Fibroblast of peridontal ligament (primary cell): ENCODE measurements around the gene FANCF.
A peak's percentile ranks its signal among the peaks of the same experiment; 100 is the strongest.
"Not testable (repeated sequence)": the region's sequence is repeated elsewhere in the genome, so short reads cannot be mapped to it uniquely, and the experiment has no call there.

Experiments
- DNase-seq: peaks from one replicate; pipeline ENCODE4 v3.0.0-alpha.2; 2010; ENCODE audit errors: extremely low read depth

Gene FANCF

DNA sequence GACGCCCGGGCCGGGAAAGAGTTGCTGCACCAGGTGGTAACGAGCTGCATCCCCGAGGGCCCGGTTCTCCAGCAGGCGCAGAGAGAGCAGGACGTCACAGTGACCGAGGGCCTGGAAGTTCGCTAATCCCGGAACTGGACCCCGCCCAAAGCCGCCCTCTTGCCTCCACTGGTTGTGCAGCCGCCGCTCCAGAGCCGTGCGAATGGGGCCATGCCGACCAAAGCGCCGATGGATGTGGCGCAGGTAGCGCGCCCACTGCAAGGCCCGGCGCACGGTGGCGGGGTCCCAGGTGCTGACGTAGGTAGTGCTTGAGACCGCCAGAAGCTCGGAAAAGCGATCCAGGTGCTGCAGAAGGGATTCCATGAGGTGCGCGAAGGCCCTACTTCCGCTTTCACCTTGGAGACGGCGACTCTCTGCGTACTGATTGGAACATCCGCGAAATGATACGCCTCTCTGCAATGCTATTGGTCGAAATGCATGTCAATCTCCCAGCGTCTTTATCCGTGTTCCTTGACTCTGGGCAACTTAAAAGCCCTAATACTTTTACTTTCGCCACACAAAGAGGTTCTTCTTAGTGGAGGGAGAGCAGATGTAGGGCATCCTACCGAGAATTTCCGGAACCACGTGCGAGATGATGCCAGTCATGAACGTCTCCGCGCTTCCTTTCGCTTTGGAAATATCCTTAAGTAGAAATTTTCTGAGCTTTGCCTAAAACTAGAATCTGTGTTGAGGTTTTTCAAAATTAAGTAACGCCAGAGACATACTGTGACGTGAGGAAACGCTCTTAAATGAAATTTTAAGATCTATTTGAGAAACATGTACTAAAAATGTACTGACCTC, at the start of gene FANCF:
Gene FANCF (minus strand): TSS at position 376 of the 840 bp plus-strand sequence. CDS start 13 bp downstream, at position 363.
- DNase-seq: peak; percentile 100

DNA sequence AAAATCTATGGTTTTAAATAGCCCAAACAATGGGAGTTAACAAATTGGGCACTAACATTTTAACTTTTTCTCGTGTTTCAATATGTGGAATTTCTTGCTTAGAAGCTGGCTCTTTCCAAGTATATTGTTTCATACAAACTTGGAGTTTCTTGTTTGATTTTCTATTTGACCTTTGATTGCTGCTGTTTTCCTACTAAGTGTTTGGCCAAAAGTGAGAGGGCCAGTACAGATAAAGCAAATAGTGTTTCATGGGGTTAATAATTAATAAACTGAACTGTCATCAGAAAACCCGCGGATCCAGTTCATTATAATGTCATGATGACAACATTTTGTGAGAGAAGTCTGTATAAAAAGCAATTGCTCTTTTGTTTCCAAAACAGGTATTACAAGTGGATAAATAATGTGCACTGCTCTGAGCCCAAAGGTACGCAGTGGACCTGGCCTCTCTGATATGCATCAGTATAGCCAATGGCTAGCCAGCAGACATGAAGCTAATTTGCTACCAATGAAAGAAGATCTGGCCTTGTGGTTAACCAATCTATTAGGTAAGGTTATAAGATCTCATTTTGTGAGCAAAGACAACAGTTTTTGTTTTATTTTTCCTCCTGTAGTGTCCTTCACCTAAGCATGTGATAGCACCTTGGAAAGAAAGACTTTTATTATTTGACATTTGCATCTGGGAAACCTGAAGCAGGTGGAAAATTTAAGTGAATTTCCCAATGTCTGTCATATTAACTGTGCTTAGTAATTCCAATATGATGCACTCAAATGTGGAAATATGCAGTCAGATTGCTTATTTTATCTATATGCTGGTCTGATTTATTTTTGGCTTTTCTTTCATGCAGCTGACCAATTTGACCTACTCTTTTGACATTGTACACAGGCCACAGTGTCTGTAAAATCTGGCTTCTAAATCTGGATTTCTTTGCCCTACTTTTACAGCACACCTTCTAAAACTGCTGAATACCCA, 49.1 kb upstream of the FANCF start:
- DNase-seq: no peak

GRCh38 chr11:22671751-22672150, 46.1 kb upstream of the FANCF start:
- no peak for DNase-seq

DNA sequence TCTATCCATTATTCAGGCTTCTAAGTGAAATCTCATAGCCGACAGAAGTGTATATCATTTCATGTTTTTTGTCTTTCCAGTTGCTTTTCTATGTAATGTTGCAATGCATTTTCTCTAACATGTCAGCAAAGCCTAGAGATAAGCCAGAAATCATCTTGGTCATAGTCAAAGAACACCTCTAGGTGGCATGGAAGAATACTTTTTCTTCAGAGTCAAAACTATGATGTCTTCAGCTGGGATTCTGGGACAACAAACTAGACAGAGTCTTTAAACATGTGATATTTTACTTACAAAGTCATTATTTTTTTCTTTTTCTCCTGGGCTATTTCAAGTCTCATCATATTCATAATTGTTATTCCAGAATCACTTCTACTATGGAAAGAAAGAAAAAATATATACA, 45.2 kb upstream of the FANCF start:
- DNase-seq: no peak

- no peak for DNase-seq
Measured at GRCh38 chr11:22669368-22669767, 43.7 kb upstream of the FANCF start.

DNA sequence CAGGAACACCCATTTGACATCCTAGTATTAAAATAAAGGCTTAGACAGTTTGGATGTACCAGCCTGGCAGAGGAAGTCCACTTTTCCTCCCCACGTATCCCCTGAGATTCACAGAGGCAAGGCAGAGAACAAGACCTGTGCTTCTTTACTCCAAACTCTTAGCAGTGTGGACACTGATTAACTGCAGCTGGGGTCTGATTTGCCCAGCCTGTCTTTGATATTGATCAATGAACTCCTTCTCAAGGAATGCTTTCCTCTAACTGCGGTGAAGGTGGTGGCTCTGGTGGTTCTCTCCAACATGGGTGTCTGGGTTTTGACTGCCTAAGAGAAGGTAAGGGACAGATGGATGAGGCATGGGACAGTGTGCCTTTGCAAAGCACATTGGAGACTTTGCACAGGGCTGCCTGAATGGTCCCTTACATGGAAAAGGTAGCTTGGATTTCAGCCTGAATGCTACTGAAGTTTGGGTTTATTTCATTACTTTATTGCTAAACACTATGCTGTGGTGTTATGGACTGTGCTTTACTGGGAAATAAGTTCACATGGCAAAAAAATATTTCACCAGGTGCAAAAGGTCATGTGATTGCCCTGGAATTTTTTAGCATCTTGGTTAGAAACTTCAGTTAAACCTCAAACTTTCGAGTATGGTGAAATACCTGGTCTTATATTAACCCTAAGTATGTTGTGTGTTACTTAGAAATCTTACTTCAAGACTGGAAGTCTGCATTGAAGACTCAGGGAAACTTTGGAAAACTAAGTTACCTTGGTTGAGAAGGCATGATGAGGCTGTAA, 42.6 kb upstream of the FANCF start:
- DNase-seq: no peak

DNA sequence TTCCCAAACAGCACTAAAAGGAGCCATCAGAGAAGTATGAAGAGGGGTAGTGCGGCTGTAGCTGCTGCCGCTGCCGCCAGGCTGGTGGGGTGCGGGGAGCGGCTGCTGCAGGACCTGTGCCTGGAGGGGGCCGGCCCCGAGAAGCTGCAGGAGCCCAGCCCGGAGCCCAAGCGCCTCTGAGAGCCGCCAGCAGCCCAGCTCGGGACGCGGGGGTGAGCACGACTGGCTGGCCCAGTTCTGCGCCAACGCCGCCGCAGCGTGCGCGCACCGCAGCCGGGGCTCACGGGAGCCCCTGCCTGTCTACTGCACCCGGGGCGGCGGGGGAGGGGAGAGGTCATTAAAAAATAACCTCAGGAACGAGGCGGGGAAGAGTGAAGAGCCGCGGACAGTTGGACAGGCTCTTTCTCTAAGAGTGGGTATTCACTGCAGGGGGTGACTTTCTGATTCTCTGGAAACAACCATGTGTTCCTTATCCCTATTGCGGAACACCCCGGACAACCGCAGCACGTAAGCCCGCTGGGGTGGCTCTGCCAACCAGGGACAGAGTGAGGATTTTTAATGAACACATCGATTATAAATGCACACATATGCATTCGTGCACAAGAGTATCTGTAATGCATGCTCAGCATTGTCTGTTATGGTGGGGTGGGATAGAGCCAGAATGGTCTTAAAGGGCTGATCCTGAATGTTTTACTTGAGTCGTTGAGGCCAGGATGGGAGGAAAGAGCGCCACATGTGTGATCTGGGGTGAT, 41.2 kb upstream of the FANCF start:
- no peak for DNase-seq

- DNase-seq: peak; percentile 1
Measured at GRCh38 chr11:22666325-22666687, 40.7 kb upstream of the FANCF start, which contains the start of gene GAS2. TSS of gene GAS2 (plus strand) at chr11:22666611. CDS start at chr11:22674870, 8,259 bp downstream.

DNA sequence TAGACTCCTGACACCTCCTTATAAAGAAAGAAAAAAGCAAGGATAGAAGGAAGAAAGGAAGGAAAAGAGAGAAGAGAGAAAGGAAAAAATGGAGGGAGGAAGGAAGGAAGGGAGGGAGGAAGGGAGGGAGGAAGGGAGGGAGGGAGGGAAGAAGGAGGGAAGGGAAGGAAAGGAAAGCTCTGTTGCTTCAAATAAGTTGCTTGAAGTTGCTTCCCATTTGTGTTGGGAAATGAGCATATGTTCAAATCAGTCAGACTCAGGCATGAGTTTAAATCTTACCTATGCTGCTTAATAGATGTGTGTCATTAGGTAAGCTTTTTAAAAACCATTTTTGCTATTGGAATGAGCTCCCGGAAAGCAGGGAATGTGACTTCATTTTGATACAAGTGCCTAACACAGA, 34.2 kb upstream of the FANCF start:
- DNase-seq: no peak

GRCh38 chr11:22657101-22657694, 31.6 kb upstream of the FANCF start:
- DNase-seq: no peak

DNA sequence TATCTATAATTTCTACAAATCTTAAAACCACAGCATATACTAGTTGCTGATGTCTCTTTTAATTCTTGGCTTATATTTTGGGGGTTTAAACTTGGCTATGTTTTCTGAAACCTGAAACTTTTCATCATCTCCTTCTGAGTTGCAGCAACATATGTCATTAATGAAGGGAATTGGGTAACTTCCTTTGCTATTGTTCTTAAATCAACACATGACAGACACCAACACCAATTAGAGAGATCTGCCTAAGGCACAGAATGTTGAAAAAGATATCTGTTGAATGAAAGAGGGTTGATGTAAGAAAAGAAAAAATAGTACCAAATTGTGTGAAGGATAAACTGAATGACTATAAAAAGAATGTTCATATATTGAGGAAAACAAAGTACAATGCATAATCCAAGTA, 30.5 kb upstream of the FANCF start:
- no peak for DNase-seq

DNA sequence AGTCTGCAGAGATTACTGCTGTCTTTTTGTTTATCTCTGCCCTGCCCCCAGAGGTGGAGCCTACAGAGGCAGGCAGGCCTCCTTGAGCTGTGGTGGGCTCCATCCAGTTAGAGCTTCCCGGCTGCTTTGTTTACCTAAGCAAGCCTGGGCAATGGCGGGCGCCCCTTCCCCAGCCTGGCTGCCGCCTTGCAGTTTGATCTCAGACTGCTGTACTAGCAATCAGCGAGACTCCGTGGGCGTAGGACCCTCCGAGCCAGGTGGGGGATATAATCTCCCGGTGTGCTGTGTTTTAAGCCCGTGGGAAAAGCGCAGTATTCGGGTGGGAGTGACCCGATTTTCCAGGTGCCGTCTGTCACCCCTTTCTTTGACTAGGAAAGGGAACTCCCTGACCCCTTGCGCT, 26.7 kb upstream of the FANCF start:
- DNase-seq: not testable (repeated sequence)

DNA sequence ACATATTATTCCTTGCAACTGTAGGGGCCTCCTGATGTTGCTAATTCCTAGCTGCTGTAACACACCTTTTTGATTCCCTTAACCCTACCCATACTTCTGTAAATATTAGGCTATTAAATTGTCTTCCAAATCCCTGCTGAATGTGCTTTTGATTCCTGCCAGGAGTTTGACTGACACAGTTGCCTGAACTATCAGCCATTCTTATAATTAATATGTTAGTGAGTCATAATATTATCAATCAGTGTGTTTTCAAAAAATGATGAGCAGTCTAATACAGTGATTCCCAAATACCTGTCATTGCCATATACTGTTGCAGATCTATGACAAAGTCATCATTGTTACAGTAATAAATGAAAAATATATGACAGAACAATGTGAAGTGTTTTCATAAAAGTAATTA, 15.9 kb upstream of the FANCF start:
- DNase-seq: no peak

GRCh38 chr11:22640862-22641261, 15.2 kb upstream of the FANCF start:
- DNase-seq: no peak

- DNase-seq: no peak
Measured at GRCh38 chr11:22635689-22636088, 10.1 kb upstream of the FANCF start.

DNA sequence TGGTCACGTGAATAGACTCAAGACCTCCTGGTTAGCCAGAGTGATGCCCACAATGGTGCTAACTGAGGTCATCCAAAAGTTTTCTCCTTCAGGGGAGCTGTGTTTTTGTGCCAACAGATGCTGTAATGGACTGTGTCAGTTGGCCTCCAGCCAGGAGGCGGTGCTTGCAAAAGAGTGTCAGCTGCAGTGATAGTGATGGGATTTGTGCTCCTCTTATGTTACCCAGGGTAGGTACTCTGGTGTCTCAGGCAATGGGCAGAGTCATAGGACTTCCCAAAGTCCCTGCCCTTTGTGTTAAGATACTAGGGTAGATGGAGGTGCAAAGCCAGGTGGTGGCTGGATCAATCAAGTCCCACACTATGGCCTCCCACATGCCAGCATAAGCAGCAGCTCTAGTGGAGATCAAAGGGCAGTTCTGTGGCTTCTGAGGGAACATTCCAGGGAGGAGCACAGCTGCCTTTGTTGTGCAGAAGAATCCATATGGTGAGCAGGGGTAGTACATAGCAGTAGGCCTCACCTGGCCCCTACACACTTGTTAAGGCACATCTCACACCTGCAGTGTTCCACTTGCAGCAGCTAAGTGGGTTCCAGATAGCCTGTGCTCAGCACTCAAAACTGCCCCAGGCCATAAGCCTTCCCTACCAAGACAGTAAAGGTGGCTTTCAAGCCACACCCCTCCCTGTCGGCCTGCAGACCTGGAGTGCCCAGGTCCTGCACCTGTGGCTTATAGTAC, 9.4 kb upstream of the FANCF start:
- peak; percentile 0 for DNase-seq

GRCh38 chr11:22633354-22633902, 7.8 kb upstream of the FANCF start:
- no peak for DNase-seq

- DNase-seq: no peak
Measured at GRCh38 chr11:22627421-22627820, 1.8 kb upstream of the FANCF start.

DNA sequence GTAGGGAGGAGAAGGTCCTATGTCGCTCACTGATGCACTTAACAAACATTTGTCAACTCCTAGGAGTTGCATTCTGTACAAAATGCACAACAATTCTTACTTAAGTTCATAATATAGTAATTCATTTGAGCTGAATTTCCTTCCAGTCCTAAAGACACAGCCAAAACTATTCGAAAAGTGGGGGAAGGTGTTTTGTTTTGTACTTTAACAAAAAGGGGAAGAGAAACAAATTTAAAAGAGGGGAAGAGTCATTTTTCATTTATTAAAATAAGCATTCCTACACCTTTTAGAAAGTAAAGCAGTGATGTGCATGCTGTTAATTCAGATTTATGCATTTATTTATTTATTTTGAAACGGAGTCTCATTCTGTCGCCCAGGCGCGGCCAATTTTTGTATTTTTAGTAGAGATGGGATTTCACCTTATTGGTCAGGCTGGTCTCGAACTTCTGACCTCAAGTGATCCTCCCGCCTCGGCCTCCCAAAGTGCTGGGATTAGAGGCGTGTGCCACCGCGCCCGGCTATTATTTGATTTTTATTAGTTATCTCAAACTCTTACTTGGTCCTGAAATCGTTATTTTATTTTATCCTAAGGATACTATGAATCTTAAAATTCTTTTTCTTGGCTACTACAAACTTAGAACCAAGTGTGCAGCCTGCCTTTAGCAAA, 1.1 kb upstream of the FANCF start:
- no peak for DNase-seq
